ENCODE measurements around the gene CD164. TPM values are rescaled to one million over a fixed set of nuclear protein-coding genes. Genes with fewer than 3 reads are reported as not detected.
"Not testable (repeated sequence)": the region's sequence is repeated elsewhere in the genome, so short reads cannot be mapped to it uniquely, and the experiment has no call there.

CD164 gene
- total RNA-seq, 1 donor = 195 TPM

DNA sequence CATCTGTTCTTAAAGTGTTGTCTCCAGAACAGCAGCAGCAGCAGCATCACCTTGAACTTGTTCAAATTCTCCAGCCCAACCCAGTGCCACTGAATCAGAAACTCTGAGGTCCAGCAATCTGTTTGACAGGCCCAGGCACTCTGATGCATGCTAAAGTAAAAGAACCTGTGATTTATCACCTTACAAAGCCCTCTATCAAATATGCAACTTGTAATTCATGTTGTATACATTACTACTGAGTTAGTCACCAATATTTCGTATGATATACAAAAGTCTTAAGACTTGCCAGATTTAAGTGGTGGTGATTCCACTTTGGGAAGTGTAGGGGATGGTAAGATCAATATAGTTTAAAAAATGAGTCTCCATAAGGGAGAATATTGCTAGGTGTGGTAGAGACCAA, 6.0 kb upstream of the CD164 start:
- Histone ChIP-seq H3K4me1 (ENCODE audit: insufficient read depth, low read length) (peaks cover 42% of the 10 kb centered on the region), H3K9me3 (ENCODE audit: low read depth, low read length) (no peaks in the 10 kb centered on the region), H3K4me3 (ENCODE audit: low read length) (no peak overlapping the region), H3K27me3 (ENCODE audit: insufficient read depth, low read length) (no peaks in the 10 kb centered on the region)

- Histone ChIP-seq H3K27me3 (ENCODE audit: insufficient read depth, low read length) (no peaks in the 10 kb centered on the region), H3K9me3 (ENCODE audit: low read depth, low read length) (no peaks in the 10 kb centered on the region), H3K4me1 (ENCODE audit: insufficient read depth, low read length) (peaks cover 40% of the 10 kb centered on the region), H3K4me3 (ENCODE audit: low read length) (peak overlapping the region; percentile 90)
These were observed 1.2 kb upstream of the CD164 start for GRCh38 chr6:109383438-109383940.

GRCh38 chr6:109382576-109383437, 540 bp upstream of the CD164 start:
- H3K4me1 ChIP-seq (ENCODE audit: insufficient read depth, low read length) = peaks cover 46% of the 10 kb centered on the region

GRCh38 chr6:109381061-109381746, 1.1 kb downstream of the CD164 start:
- Histone ChIP-seq H3K9me3 (ENCODE audit: low read depth, low read length) (no peaks in the 10 kb centered on the region), H3K27me3 (ENCODE audit: insufficient read depth, low read length) (no peaks in the 10 kb centered on the region), H3K4me1 (ENCODE audit: insufficient read depth, low read length) (peaks cover 60% of the 10 kb centered on the region), H3K4me3 (ENCODE audit: low read length) (peak overlapping the region; percentile 90)

More at GRCh38 chr6:109382576-109383437, 540 bp upstream of the CD164 start:
- H3K9me3 ChIP-seq (ENCODE audit: low read depth, low read length) = no peaks in the 10 kb centered on the region
- H3K4me3 ChIP-seq (ENCODE audit: low read length) = peak overlapping the region; percentile 90
- H3K27me3 ChIP-seq (ENCODE audit: insufficient read depth, low read length) = no peaks in the 10 kb centered on the region

- no peaks in the 10 kb centered on the region for H3K27me3 ChIP-seq (ENCODE audit: insufficient read depth, low read length)
- no peaks in the 10 kb centered on the region for H3K9me3 ChIP-seq (ENCODE audit: low read depth, low read length)
- H3K4me3 ChIP-seq (ENCODE audit: low read length) = peak overlapping the region; percentile 90
- peaks cover 58% of the 10 kb centered on the region for H3K4me1 ChIP-seq (ENCODE audit: insufficient read depth, low read length)
These were observed 2.6 kb downstream of the CD164 start for GRCh38 chr6:109379711-109380110.

DNA sequence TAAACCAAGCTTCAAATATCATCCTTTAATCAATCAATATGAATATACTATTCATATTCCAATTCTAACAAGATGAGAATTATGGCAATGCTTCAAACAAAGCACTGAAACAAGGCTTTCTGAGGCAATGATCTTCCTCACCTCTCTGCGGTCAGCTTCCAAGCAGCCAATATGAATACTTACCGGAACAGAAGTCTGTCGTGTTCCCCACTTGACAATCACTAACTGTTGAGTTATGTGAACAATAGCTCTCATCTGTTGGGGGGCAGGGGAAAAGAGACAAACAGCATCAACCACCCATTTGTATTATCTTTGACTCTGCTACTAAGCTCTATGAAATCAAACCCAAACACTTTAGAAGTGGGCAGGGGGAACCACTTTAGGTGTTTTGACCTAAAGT, 4.5 kb downstream of the CD164 start:
- Histone ChIP-seq H3K4me3 (ENCODE audit: low read length) (no peak overlapping the region), H3K27me3 (ENCODE audit: insufficient read depth, low read length) (no peaks in the 10 kb centered on the region), H3K4me1 (ENCODE audit: insufficient read depth, low read length) (peaks cover 60% of the 10 kb centered on the region), H3K9me3 (ENCODE audit: low read depth, low read length) (no peaks in the 10 kb centered on the region)

DNA sequence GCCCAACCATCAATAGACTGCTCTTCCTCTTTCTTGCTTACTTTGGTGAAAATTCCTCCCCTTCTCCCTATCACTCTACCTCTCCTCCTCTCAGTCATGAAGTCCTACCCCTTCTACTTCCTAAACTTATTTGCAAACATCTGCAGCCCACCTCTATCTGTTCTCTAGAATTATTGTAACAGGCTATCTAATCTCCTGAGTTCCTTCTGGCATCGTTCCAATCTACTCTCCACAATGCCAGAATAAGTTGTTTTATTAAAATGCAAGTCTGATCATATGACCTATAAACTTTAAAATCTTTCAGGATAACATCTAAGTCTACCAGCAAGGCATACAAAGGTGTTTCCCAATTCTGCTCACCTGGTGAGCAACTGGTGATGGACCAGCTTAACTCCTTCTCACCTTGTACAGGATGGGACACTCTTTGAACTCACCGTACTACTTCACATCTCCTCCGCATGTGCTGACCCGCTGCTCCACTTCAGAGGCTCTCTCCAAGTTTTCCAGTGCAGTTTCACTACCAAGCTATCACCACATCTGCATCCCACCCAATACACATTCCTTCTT, 7.9 kb downstream of the CD164 start:
- H3K4me1 ChIP-seq (ENCODE audit: insufficient read depth, low read length) = peaks cover 70% of the 10 kb centered on the region
- no peaks in the 10 kb centered on the region for H3K9me3 ChIP-seq (ENCODE audit: low read depth, low read length)
- H3K4me3 ChIP-seq (ENCODE audit: low read length) = no peak overlapping the region

DNA sequence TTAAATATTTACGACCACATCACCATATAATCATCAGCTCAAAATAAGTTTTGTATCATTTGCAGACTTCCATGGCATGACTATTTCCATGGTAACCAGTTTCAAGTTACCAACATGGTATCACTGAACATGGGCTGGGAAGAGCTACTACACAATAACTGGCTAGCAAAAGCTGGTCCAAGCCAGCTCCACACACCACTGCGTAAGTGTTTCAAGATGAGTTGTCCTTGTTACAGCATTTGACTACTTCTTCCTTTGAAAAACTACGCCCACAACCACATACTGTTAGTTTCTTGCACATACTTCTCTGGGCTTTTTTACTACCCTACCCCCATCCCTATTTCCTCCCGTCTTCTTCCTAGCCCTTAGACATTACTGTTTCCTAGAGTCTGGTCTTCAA, 8.5 kb downstream of the CD164 start:
- Histone ChIP-seq H3K4me3 (ENCODE audit: low read length) (no peak overlapping the region), H3K27me3 (ENCODE audit: insufficient read depth, low read length) (no peaks in the 10 kb centered on the region), H3K9me3 (ENCODE audit: low read depth, low read length) (no peaks in the 10 kb centered on the region), H3K4me1 (ENCODE audit: insufficient read depth, low read length) (peaks cover 64% of the 10 kb centered on the region)

More for the DNA sequence above, 7.9 kb downstream of the CD164 start:
- no peaks in the 10 kb centered on the region for H3K27me3 ChIP-seq (ENCODE audit: insufficient read depth, low read length)

- Histone ChIP-seq H3K4me1 (ENCODE audit: insufficient read depth, low read length) (peaks cover 62% of the 10 kb centered on the region), H3K4me3 (ENCODE audit: low read length) (no peak overlapping the region), H3K27me3 (ENCODE audit: insufficient read depth, low read length) (no peaks in the 10 kb centered on the region), H3K9me3 (ENCODE audit: low read depth, low read length) (no peaks in the 10 kb centered on the region)
These were observed 8.9 kb downstream of the CD164 start for GRCh38 chr6:109373331-109373730.

DNA sequence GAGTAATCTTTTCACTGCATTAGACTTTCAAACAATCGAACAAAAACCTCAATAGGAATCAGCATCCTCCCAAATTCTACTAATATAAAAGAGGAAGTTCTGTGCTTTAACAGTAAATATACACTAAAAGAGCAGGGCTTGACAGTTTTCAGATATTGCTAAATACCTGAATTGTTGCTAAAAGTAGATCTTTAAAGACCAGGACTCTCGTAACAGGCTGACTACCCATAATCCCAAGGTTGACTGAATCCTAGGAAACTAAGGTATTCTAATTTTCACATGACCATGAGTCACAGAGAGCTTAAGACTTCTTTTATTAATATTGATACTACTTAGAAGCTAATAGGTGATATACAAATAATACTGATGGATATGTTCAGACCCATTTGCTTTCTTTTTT, 10.1 kb downstream of the CD164 start:
- no peaks in the 10 kb centered on the region for H3K27me3 ChIP-seq (ENCODE audit: insufficient read depth, low read length)
- H3K4me3 ChIP-seq (ENCODE audit: low read length) = no peak overlapping the region
- H3K4me1 ChIP-seq (ENCODE audit: insufficient read depth, low read length) = peaks cover 50% of the 10 kb centered on the region
- no peaks in the 10 kb centered on the region for H3K9me3 ChIP-seq (ENCODE audit: low read depth, low read length)

DNA sequence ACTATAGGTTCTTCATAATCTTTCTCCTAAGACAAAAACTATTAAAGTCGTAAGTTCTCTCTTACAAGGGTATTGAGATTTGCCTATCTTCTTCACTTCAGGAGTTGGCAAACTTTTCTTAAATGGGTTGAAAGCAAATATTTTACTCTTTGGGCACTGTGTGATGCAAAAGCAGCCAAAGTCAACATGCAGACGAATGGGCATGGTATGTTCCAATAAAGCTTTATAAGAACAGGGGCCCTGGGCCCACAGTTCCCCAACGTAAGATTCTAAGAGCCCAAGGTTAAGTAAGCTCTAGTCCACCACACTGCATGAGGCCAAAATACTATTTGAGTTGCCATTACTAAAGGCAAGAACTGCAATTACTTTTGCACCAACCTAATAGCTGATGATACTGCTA, 11.5 kb downstream of the CD164 start:
- Histone ChIP-seq H3K4me1 (ENCODE audit: insufficient read depth, low read length) (peaks cover 42% of the 10 kb centered on the region), H3K9me3 (ENCODE audit: low read depth, low read length) (no peaks in the 10 kb centered on the region), H3K4me3 (ENCODE audit: low read length) (no peak overlapping the region), H3K27me3 (ENCODE audit: insufficient read depth, low read length) (no peaks in the 10 kb centered on the region)

DNA sequence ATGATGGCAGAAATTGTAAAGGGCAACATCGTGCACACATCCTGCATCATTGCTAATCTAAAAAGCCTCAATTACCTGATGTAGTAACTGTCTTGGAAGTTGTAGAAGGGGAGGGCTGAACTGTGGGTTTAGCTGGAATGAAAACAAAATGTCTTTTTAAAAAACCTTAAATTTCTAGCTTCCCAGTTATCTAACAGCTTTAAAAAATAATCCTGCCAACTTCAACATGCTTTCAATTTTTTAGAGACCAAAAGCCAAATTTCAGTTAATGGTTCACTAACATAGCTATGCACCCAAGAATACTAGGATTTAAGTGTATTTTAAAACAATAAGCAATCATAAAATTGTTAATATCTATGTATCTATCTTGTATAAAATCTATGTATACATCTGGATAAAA, 11.9 kb downstream of the CD164 start:
- no peak overlapping the region for H3K4me3 ChIP-seq (ENCODE audit: low read length)
- H3K4me1 ChIP-seq (ENCODE audit: insufficient read depth, low read length) = peaks cover 41% of the 10 kb centered on the region
- H3K9me3 ChIP-seq (ENCODE audit: low read depth, low read length) = no peaks in the 10 kb centered on the region
- no peaks in the 10 kb centered on the region for H3K27me3 ChIP-seq (ENCODE audit: insufficient read depth, low read length)

DNA sequence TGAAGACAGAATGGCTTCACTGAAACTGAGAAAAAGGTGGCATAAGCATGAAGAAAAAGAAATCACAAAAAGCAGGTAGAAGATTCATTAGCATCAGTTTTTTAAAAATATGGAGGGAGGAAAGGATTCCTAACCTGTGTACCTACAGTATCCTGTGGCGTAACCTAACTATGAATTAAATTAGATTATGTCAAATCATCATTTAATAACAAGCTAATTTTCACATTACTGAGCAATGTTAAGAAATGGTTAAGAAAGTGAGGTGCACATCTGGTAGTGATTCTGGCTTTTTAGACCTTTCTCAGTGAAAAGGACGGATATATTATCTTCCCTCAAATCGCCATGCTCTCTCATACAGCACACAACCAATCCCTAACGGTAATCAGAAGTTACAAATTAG, 12.5 kb downstream of the CD164 start:
- Histone ChIP-seq H3K9me3 (ENCODE audit: low read depth, low read length) (no peaks in the 10 kb centered on the region), H3K4me3 (ENCODE audit: low read length) (no peak overlapping the region), H3K27me3 (ENCODE audit: insufficient read depth, low read length) (no peaks in the 10 kb centered on the region), H3K4me1 (ENCODE audit: insufficient read depth, low read length) (peaks cover 37% of the 10 kb centered on the region)

DNA sequence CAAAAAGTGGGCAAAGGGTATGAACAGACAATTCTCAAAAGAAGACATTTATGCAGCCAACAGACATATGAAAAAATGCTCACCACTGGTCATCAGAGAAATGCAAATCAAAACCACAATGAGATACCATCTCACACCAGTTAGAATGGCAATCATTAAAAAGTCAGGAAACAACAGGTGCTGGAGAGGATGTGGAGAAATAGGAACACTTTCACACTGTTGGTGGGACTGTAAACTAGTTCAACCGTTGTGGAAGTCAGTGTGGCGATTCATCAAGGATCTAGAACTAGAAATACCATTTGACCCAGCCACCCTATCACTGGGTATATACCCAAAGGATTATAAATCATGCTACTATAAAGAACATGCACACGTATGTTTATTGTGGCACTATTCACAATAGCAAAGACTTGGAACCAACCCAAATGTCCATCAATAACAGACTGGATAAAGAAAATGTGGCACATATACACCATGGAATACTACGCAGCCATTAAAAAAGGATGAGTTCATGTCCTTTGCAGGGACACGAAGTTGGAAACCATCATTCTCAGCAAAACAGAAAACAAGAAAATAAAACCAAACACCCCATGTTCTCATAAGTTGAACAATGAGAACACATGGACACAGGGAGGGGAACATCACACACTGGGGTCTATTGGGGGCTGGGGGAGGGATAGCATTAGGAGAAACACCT, 17.7 kb downstream of the CD164 start:
- H3K4me3 ChIP-seq (ENCODE audit: low read length); H3K27me3 ChIP-seq (ENCODE audit: insufficient read depth, low read length); H3K9me3 ChIP-seq (ENCODE audit: low read depth, low read length); H3K4me1 ChIP-seq (ENCODE audit: insufficient read depth, low read length): not testable (repeated sequence)

DNA sequence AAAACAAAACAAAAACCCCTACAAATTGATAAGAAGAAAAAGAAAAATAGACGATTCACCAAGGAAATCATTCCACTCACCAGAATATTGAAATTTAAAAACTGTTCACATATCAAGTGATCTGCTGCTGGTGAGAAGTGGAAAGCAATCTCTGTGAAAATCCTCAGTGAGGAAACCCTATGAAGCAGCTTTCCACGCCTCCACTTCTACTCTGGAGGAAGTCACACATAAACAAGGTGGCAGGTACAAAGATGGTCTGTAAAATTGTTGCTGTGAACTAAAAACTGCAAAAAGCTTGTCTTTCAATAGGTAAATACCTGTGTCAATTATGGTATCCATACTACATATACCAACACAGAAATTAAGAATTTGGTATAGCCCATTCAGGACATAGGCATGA, 18.5 kb downstream of the CD164 start:
- Histone ChIP-seq H3K27me3 (ENCODE audit: insufficient read depth, low read length) (no peaks in the 10 kb centered on the region), H3K4me3 (ENCODE audit: low read length) (no peak overlapping the region), H3K4me1 (ENCODE audit: insufficient read depth, low read length) (no peaks in the 10 kb centered on the region), H3K9me3 (ENCODE audit: low read depth, low read length) (no peaks in the 10 kb centered on the region)
